ENCODE measurements around the gene SMC3.
"Not testable (repeated sequence)": the region's sequence is repeated elsewhere in the genome, so short reads cannot be mapped to it uniquely, and the experiment has no call there.

The SMC3 gene

GRCh38 chr10:110567201-110568054 lies at the start of gene SMC3:
Gene SMC3 (plus strand): TSS chr10:110567695. CDS start chr10:110567817, 122 bp downstream.
- peak; percentile 80 for DNase-seq

GRCh38 chr10:110522365-110522988 lies 45.0 kb upstream of the SMC3 start:
- no peak for DNase-seq

GRCh38 chr10:110523736-110524135 lies 43.8 kb upstream of the SMC3 start:
- DNase-seq, result no peak

- no peak for DNase-seq
Measured at GRCh38 chr10:110524179-110524858, 43.2 kb upstream of the SMC3 start.

- DNase-seq, result no peak
Measured at GRCh38 chr10:110524859-110525232, 42.6 kb upstream of the SMC3 start.

GRCh38 chr10:110525349-110526260 lies 41.9 kb upstream of the SMC3 start:
- no peak for DNase-seq

GRCh38 chr10:110527731-110528171 lies 39.7 kb upstream of the SMC3 start:
- DNase-seq, result no peak

GRCh38 chr10:110528224-110528996 lies 39.1 kb upstream of the SMC3 start:
- DNase-seq, result no peak

- not testable (repeated sequence) for DNase-seq
Measured at GRCh38 chr10:110528997-110529524, 38.4 kb upstream of the SMC3 start.

- no peak for DNase-seq
Measured at GRCh38 chr10:110529596-110530011, 37.9 kb upstream of the SMC3 start.

GRCh38 chr10:110530131-110530831 lies 37.2 kb upstream of the SMC3 start:
- no peak for DNase-seq

GRCh38 chr10:110531687-110532086 lies 35.8 kb upstream of the SMC3 start:
- DNase-seq, result no peak

- DNase-seq, result not testable (repeated sequence)
Measured at GRCh38 chr10:110532628-110533027, 34.9 kb upstream of the SMC3 start.

GRCh38 chr10:110533149-110533548 lies 34.3 kb upstream of the SMC3 start:
- no peak for DNase-seq

GRCh38 chr10:110534571-110534970 lies 32.9 kb upstream of the SMC3 start:
- DNase-seq, result no peak

- no peak for DNase-seq
Measured at GRCh38 chr10:110535958-110536891, 31.3 kb upstream of the SMC3 start.

GRCh38 chr10:110539091-110539490 lies 28.4 kb upstream of the SMC3 start:
- no peak for DNase-seq

- DNase-seq, result no peak
Measured at GRCh38 chr10:110540031-110540430, 27.5 kb upstream of the SMC3 start.

- DNase-seq, result no peak
Measured at GRCh38 chr10:110544958-110545537, 22.4 kb upstream of the SMC3 start.
